HG02759 (cell line): ENCODE measurements around the gene SYNGAP1.

Experiments
- ATAC-seq: cut with Tn5 transposase; IDR thresholded peaks from one replicate; pipeline ENCODE4 v1.9.1; 2021; ENCODE audit warnings: mild to moderate bottlenecking, moderate library complexity; ENCODE audit not compliant: unreplicated experiment

SYNGAP1 gene

GRCh38 chr6:33434961-33435360, 15.1 kb downstream of the SYNGAP1 start:
- ATAC-seq: no peak

GRCh38 chr6:33437666-33438065, 17.8 kb downstream of the SYNGAP1 start:
- no peak for ATAC-seq

- ATAC-seq: no peak
These were observed 19.2 kb downstream of the SYNGAP1 start for GRCh38 chr6:33438978-33439594.

GRCh38 chr6:33439956-33440648, 20.2 kb downstream of the SYNGAP1 start:
- ATAC-seq: no peak

GRCh38 chr6:33440649-33441309, 20.9 kb downstream of the SYNGAP1 start:
- no peak for ATAC-seq

GRCh38 chr6:33441457-33441856, 21.6 kb downstream of the SYNGAP1 start:
- ATAC-seq: no peak

- no peak for ATAC-seq
These were observed 22.4 kb downstream of the SYNGAP1 start for GRCh38 chr6:33442283-33442682.

- no peak for ATAC-seq
These were observed 23.2 kb downstream of the SYNGAP1 start for GRCh38 chr6:33443025-33443424.

GRCh38 chr6:33443619-33444504, 24.0 kb downstream of the SYNGAP1 start:
- ATAC-seq: no peak

GRCh38 chr6:33445119-33445603, 25.3 kb downstream of the SYNGAP1 start:
- no peak for ATAC-seq

GRCh38 chr6:33446356-33446755, 26.5 kb downstream of the SYNGAP1 start:
- no peak for ATAC-seq

- no peak for ATAC-seq
These were observed 30.6 kb downstream of the SYNGAP1 start for GRCh38 chr6:33450434-33450833.

GRCh38 chr6:33451606-33452005, 31.7 kb downstream of the SYNGAP1 start:
- no peak for ATAC-seq

GRCh38 chr6:33452496-33452895, 32.6 kb downstream of the SYNGAP1 start:
- no peak for ATAC-seq

- ATAC-seq: no peak
These were observed 33.6 kb downstream of the SYNGAP1 start for GRCh38 chr6:33453393-33454008.

GRCh38 chr6:33454009-33454946, 34.4 kb downstream of the SYNGAP1 start, which contains the start of gene ZBTB9:
Gene ZBTB9, plus strand, starts transcription at chr6:33454576. Its CDS starts 525 bp downstream, at chr6:33455101.
- ATAC-seq: peak; percentile 98

GRCh38 chr6:33455051-33455450, 35.2 kb downstream of the SYNGAP1 start:
- no peak for ATAC-seq

- ATAC-seq: no peak
These were observed 36.3 kb downstream of the SYNGAP1 start for GRCh38 chr6:33456156-33456555.

- no peak for ATAC-seq
These were observed 38.8 kb downstream of the SYNGAP1 start for GRCh38 chr6:33458676-33459075.
